Lower leg skin (tissue), 3 donors: ENCODE measurements around the gene CTXND2.

Experiments used
- CTCF ChIP-seq, 3 donors: fragments of 450-650 bp; IDR thresholded peaks; one replicate each; pipeline ENCODE4 v1.5.1; 2016; ENCODE audit warnings: antibody characterized with exemption in 3 of 3, mild to moderate bottlenecking in 3 of 3, moderate library complexity in 2 of 3
- POLR2A ChIP-seq, 2 donors: fragments of 450-650 bp; IDR thresholded peaks; one replicate each; pipeline ENCODE4 v1.6.1; 2016 to 2017; ENCODE audit warnings: antibody characterized with exemption in 2 of 2, mild to moderate bottlenecking in 1 of 2, moderate library complexity in 1 of 2

- no peak for TF ChIP-seq CTCF (IDR thresholded peaks at IDR 0.05)
- no peak for TF ChIP-seq POLR2A (IDR thresholded peaks at IDR 0.05)
These were observed 68.3 kb downstream of the CTXND2 start for GRCh38 chr1:150955280-150955679.
